GM18870 (cell line): ENCODE results near the gene RPL39L.

ENCODE experiments used
- ATAC-seq: cut with Tn5 transposase; IDR thresholded peaks from one replicate; pipeline ENCODE4 v1.9.1; 2021; ENCODE audit warnings: moderate library complexity; ENCODE audit not compliant: unreplicated experiment

RPL39L gene

DNA sequence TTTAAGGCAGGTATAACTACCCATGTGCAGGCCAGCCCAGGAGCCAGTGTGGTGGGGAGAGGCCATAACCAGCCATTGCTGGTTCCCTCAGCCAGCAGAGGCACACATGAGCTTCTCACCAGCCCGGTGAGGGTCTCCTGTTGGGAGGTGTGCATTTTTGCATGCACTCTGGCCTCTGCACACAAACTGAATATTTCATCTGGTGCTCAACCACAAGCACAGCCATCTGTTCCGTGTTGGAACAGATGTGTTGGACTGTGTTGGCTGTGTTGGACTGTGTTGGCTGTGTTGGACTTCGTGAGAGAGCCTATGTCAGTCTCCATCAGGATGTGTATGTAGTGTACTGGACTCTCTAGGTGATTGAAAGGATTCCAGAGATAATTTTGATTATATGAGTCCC, 67.2 kb downstream of the RPL39L start:
- no peak for ATAC-seq
